Measurements from ENCODE around the gene TTC39A. TPM values are rescaled to one million over a fixed set of nuclear protein-coding genes. Genes with fewer than 3 reads are reported as not detected.

TTC39A gene
- total and polyA plus RNA-seq, 12 donors: 4.3 to 38.7 (median 20.4) TPM

DNA sequence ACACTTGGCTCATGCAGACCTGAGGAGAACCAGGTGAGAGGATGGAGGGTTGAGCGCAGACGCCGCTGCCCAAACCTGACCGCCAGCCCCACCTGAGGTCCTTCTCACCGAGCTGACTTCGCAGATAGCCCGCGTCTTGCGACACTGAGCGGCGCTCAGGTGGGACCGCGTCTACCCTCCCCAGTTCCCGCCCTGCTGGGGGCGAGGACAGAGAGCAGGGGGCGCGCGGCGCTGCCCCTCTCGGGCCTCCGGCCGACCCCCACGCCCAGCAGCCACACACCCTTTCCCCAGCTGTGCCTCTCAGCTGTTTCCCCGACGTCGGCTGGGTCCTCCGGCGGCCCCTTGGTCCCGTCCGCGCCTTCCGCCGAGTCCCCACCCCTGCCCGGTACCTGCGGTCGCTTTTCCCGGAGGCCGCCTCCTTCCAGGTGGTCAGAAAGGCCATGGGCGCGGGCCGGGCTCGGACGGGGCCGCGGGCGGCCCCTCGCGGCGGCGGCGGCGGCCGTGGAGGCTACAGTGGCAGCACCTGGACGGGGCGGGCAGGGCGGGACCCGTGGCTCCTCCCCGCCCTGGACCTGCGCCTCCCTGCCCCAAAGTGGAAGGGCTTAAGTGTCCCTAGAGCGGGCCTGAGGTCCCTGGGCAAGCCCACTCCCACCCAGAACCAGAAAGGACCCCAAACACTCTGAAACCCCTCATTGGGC, 14.4 kb upstream of the TTC39A start:
- Histone ChIP-seq H3K27ac (no peak overlapping the region), H3K36me3 (no peaks in the 10 kb centered on the region), H3K27me3 (peaks cover 10 to 37% (median 31%) of the 10 kb centered on the region in 7 donors), H3K9me3 (no peaks in the 10 kb centered on the region), H3K4me1 (peaks cover 0 to 18% (median 7%) of the 10 kb centered on the region in 9 donors), H3K4me3 (peak overlapping the region in 4 of 10 donors; percentile 12 to 24 (median 18))
- DNase-seq (peak in 1 of 2 donors; percentile 18), ATAC-seq (peak in 6 of 8 donors; percentile 24 to 53 (median 42))
- WGBS, 2 donors: 5 to 6% methylated on average over 58 to 60 of the region's 60 CpGs
- TF ChIP-seq, protein P1, sequence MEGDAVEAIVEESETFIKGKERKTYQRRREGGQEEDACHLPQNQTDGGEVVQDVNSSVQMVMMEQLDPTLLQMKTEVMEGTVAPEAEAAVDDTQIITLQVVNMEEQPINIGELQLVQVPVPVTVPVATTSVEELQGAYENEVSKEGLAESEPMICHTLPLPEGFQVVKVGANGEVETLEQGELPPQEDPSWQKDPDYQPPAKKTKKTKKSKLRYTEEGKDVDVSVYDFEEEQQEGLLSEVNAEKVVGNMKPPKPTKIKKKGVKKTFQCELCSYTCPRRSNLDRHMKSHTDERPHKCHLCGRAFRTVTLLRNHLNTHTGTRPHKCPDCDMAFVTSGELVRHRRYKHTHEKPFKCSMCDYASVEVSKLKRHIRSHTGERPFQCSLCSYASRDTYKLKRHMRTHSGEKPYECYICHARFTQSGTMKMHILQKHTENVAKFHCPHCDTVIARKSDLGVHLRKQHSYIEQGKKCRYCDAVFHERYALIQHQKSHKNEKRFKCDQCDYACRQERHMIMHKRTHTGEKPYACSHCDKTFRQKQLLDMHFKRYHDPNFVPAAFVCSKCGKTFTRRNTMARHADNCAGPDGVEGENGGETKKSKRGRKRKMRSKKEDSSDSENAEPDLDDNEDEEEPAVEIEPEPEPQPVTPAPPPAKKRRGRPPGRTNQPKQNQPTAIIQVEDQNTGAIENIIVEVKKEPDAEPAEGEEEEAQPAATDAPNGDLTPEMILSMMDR (IDR thresholded peaks at IDR 0.05): peak in 2 of 9 donors; percentile 13 to 32
- intact Hi-C loops (cut with DNase I): loop anchor here in 1 of 10 donors (10.0 kb wide), 1 partner anchor 190 kb away; no protein-coding TSS in a partner anchor

DNA sequence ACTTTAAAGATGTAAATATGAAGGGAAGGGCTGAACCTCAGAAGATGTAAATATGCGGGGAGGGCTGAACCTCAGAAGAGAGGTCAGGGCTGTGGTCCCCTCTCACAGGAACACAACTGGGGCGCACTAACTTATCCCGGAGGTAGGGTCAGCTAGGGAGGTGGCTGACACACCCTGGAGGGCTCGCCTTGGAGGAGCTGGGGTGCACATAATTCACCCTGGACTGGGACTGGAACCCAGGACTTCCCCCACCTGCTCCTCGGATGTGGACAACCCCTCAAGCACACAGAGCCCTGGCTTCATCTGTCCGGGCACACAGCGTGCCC, 13.9 kb upstream of the TTC39A start:
- DNase-seq (no peak), ATAC-seq (peak in 2 of 8 donors; percentile 7 to 22)
- Histone ChIP-seq H3K9me3 (no peaks in the 10 kb centered on the region), H3K27me3 (peaks cover 10 to 37% (median 31%) of the 10 kb centered on the region in 7 donors), H3K4me3 (no peak overlapping the region), H3K27ac (no peak overlapping the region), H3K36me3 (no peaks in the 10 kb centered on the region), H3K4me1 (peaks cover 0 to 18% (median 7%) of the 10 kb centered on the region in 9 donors)
- TF ChIP-seq, protein P1 (IDR thresholded peaks at IDR 0.05): no peak
- WGBS, 2 donors: 62 to 75% methylated on average over 7 of the region's 7 CpGs
- intact Hi-C loops (cut with DNase I): loop anchor here in 1 of 10 donors (10.0 kb wide), 1 partner anchor 191 kb away; no protein-coding TSS in a partner anchor

DNA sequence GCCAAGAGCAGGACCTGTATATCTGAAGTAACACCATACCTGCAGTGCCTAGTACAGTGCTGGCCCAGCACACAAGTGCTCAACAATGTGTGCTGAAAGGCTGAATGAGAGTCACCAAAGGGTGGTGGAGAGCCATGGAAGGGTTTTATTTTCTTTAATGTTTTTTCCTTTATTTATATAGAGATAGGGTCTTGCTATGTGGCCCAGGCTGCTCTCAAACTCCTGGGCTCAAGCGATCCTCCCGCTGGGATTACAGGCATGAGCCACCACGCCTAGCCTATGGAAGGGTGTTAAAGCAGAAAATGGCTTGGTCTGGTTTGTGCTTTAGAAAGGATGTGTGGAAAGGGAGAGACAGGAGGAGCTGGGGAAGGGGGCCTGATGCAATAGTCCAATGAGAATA, 13.3 kb upstream of the TTC39A start:
- intact Hi-C loops (cut with DNase I): loop anchor here in 1 of 10 donors (10.0 kb wide), 1 partner anchor 191 kb away; no protein-coding TSS in a partner anchor
- no peak overlapping the region for H3K4me3 ChIP-seq
- no peak for DNase-seq
- TF ChIP-seq, protein P1 (IDR thresholded peaks at IDR 0.05): no peak
- H3K27ac ChIP-seq: no peak overlapping the region
- no peak for ATAC-seq
- H3K4me1 ChIP-seq: peaks cover 0 to 18% (median 7%) of the 10 kb centered on the region in 9 donors
- 86 to 90% methylated on average over 3 of the region's 3 CpGs for WGBS, 2 donors
- H3K9me3 ChIP-seq: no peaks in the 10 kb centered on the region
- H3K27me3 ChIP-seq: peaks cover 10 to 37% (median 33%) of the 10 kb centered on the region in 7 donors
- H3K36me3 ChIP-seq: no peaks in the 10 kb centered on the region

DNA sequence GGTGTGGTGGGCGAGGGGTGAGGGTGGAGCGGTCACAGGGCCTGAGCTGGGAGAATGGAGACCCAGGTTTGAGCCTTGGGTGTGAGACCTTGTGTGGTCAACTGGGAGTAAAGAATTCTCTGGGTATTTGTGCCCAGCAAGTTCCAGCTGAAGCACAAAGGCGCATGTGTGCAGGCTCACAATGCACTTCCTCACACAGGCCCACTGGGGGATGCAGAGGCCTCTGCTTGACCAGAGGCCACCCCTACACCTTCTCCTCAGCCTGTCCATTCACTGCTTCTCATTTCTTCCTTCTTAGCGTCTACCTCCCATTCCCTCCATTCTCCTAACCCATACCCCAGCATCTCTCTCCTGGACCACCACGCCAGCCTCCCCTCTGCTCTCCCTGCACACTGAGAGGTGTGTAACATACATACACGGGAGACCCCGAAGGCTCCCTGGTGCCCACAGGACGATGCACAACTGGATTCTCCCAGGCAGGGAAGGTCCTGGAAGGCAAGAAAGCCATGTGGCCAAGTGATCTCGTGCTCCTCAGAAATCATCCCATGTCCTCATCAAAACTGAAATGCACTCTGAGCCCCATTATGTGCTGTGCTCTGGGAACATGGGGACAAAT, 12.3 kb upstream of the TTC39A start:
- H3K27ac ChIP-seq: no peak overlapping the region
- 90 to 91% methylated on average over 9 of the region's 9 CpGs for WGBS, 2 donors
- peaks cover 0 to 18% (median 7%) of the 10 kb centered on the region in 9 donors for H3K4me1 ChIP-seq
- DNase-seq (no peak), ATAC-seq (no peak)
- intact Hi-C loops (cut with DNase I): loop anchor here in 1 of 10 donors (10.0 kb wide), 1 partner anchor 192 kb away; no protein-coding TSS in a partner anchor
- H3K27me3 ChIP-seq: peaks cover 10 to 37% (median 33%) of the 10 kb centered on the region in 7 donors
- H3K36me3 ChIP-seq: no peaks in the 10 kb centered on the region
- TF ChIP-seq, protein P1 (IDR thresholded peaks at IDR 0.05): no peak
- no peak overlapping the region for H3K4me3 ChIP-seq
- H3K9me3 ChIP-seq: no peaks in the 10 kb centered on the region
